Measurements from ENCODE around the gene COMMD1.

The COMMD1 gene

GRCh38 chr2:61906186-61906470 is 654 bp downstream of the COMMD1 start:
- H3K36me3 ChIP-seq (replicated peaks; ENCODE audit: insufficient read depth, low read length), result no peaks in the 10 kb centered on the region
- H3K9me2 ChIP-seq (replicated peaks; ENCODE audit: insufficient read depth, low read length), result no peaks in the 10 kb centered on the region
- H3K27ac ChIP-seq (ENCODE audit: low read length), result no peak overlapping the region
- H4K20me1 ChIP-seq (ENCODE audit: insufficient read depth, low read length), result no peaks in the 10 kb centered on the region
- H2AFZ ChIP-seq (ENCODE audit: low read length), result peak overlapping the region; percentile 90
- H3K4me1 ChIP-seq (ENCODE audit: low read length), result peaks cover 7% of the 10 kb centered on the region; the same call in 1 of the 2 replicates
- H3K27me3 ChIP-seq (replicated peaks; ENCODE audit: insufficient read depth, low read length), result no peaks in the 10 kb centered on the region
- no peaks in the 10 kb centered on the region for H3K9me3 ChIP-seq (replicated peaks; ENCODE audit: insufficient read depth, low read length)
- H3K4me2 ChIP-seq (ENCODE audit: low read depth, low read length), result peak overlapping the region; percentile 68
- DNase-seq, result no peak
- peaks cover 42% of the 10 kb centered on the region for H3K79me2 ChIP-seq (ENCODE audit: low read length)
- TF ChIP-seq EZH2phosphoT487 (IDR thresholded peaks at IDR 0.05; ENCODE audit: low read length) (no peak), CTCF (IDR thresholded peaks at IDR 0.05; ENCODE audit: low read length) (no peak), EZH2 (optimal IDR thresholded peaks at IDR 0.05; ENCODE audit: low read depth, low read length) (no peak)
- peak overlapping the region; percentile 62 for H3K9ac ChIP-seq (ENCODE audit: low read length)
- peak overlapping the region; percentile 84 for H3K4me3 ChIP-seq (ENCODE audit: low read length)
- no peaks in the 10 kb centered on the region for H3F3A ChIP-seq (ENCODE audit: insufficient read depth, low read length)

- Histone ChIP-seq H3K9me3 (replicated peaks; ENCODE audit: insufficient read depth, low read length) (no peaks in the 10 kb centered on the region), H3K9ac (ENCODE audit: low read length) (no peak overlapping the region), H3K36me3 (replicated peaks; ENCODE audit: insufficient read depth, low read length) (no peaks in the 10 kb centered on the region), H3K4me1 (ENCODE audit: low read length) (peaks cover 7% of the 10 kb centered on the region; the same call in 1 of the 2 replicates), H2AFZ (ENCODE audit: low read length) (no peak overlapping the region), H3K9me2 (replicated peaks; ENCODE audit: insufficient read depth, low read length) (no peaks in the 10 kb centered on the region), H3K27me3 (replicated peaks; ENCODE audit: insufficient read depth, low read length) (no peaks in the 10 kb centered on the region), H3F3A (ENCODE audit: insufficient read depth, low read length) (no peaks in the 10 kb centered on the region), H3K79me2 (ENCODE audit: low read length) (peaks cover 56% of the 10 kb centered on the region), H3K4me2 (ENCODE audit: low read depth, low read length) (no peak overlapping the region), H3K4me3 (ENCODE audit: low read length) (no peak overlapping the region), H3K27ac (ENCODE audit: low read length) (no peak overlapping the region), H4K20me1 (ENCODE audit: insufficient read depth, low read length) (no peaks in the 10 kb centered on the region)
- no peak for DNase-seq
- TF ChIP-seq EZH2 (optimal IDR thresholded peaks at IDR 0.05; ENCODE audit: low read depth, low read length) (no peak), CTCF (IDR thresholded peaks at IDR 0.05; ENCODE audit: low read length) (no peak)
Observed at GRCh38 chr2:61909116-61909515, 3.6 kb downstream of the COMMD1 start.

- Histone ChIP-seq H3K36me3 (replicated peaks; ENCODE audit: insufficient read depth, low read length) (no peaks in the 10 kb centered on the region), H3K9me3 (replicated peaks; ENCODE audit: insufficient read depth, low read length) (no peaks in the 10 kb centered on the region), H3K9ac (ENCODE audit: low read length) (no peak overlapping the region), H3K27me3 (replicated peaks; ENCODE audit: insufficient read depth, low read length) (no peaks in the 10 kb centered on the region), H3K79me2 (ENCODE audit: low read length) (peaks cover 56% of the 10 kb centered on the region), H3F3A (ENCODE audit: insufficient read depth, low read length) (no peaks in the 10 kb centered on the region), H4K20me1 (ENCODE audit: insufficient read depth, low read length) (no peaks in the 10 kb centered on the region), H2AFZ (ENCODE audit: low read length) (no peak overlapping the region), H3K4me2 (ENCODE audit: low read depth, low read length) (no peak overlapping the region), H3K9me2 (replicated peaks; ENCODE audit: insufficient read depth, low read length) (no peaks in the 10 kb centered on the region), H3K4me3 (ENCODE audit: low read length) (no peak overlapping the region), H3K27ac (ENCODE audit: low read length) (no peak overlapping the region), H3K4me1 (ENCODE audit: low read length) (peaks cover 7% of the 10 kb centered on the region; the same call in 1 of the 2 replicates)
- no peak for TF ChIP-seq EZH2 (optimal IDR thresholded peaks at IDR 0.05; ENCODE audit: low read depth, low read length)
- peak; percentile 32 for TF ChIP-seq CTCF (IDR thresholded peaks at IDR 0.05; ENCODE audit: low read length)
- TF ChIP-seq EZH2phosphoT487 (IDR thresholded peaks at IDR 0.05; ENCODE audit: low read length), result no peak
- DNase-seq, result no peak
Observed at GRCh38 chr2:61910603-61911002, 5.1 kb downstream of the COMMD1 start.
